A549 (cell line): ENCODE measurements around the gene PLXNC1.

Experiments
- CEBPB ChIP-seq, 2 experiments: fragments of >200 bp in 1 of 2; sonication (Bioruptor Twin) in 1 of 2; formaldehyde crosslinking in 1 of 2; IDR thresholded peaks; 2 replicates each; pipeline ENCODE4 v1.6.1; 2012 to 2016
- CHD2 ChIP-seq: fragments of 150-350 bp; IDR thresholded peaks from 2 replicates; pipeline ENCODE4 v1.6.1; 2014; ENCODE audit warnings: low read length; ENCODE audit not compliant: partially characterized antibody
- CTCF ChIP-seq: fragments of >200 bp; sonication (Bioruptor Twin); formaldehyde crosslinking; IDR thresholded peaks from 3 replicates; pipeline ENCODE4 v1.5.1; 2016
- E2F6 ChIP-seq: IDR thresholded peaks from 2 replicates; pipeline ENCODE4 v1.6.1; 2012; ENCODE audit warnings: low read depth, borderline replicate concordance
- ESRRA ChIP-seq: fragments of 150-350 bp; IDR thresholded peaks from 2 replicates; pipeline ENCODE4 v1.6.1; 2014; ENCODE audit warnings: mild to moderate bottlenecking, low read length, borderline replicate concordance
- MAFK ChIP-seq: fragments of 450-650 bp; IDR thresholded peaks from 2 replicates; pipeline ENCODE4 v1.6.1; 2014; ENCODE audit not compliant: partially characterized antibody
- POLR2A ChIP-seq: IDR thresholded peaks from 2 replicates; pipeline ENCODE4 v1.6.1; 2012; ENCODE audit warnings: mild to moderate bottlenecking, low read length

- TF ChIP-seq CTCF (no peak), POLR2A (no peak), MAFK (no peak), CEBPB (IDR thresholded peaks at IDR 0.05) (no peak), CHD2 (no peak), ESRRA (no peak), E2F6 (no peak)
Measured at GRCh38 chr12:94255006-94255405, 106.6 kb downstream of the PLXNC1 start.
